Stimulated activated memory B cell treated with anti-CD40 and anti-IgM and Interleukin-4, amounts not matched to agents 10 μg/mL and 1 μg/mL and 100 μg/mL, for 72 hours (primary cell): ENCODE data around the gene ZSWIM5.
"Not testable (repeated sequence)": the region's sequence is repeated elsewhere in the genome, so short reads cannot be mapped to it uniquely, and the experiment has no call there.

ENCODE experiments used
- ATAC-seq: fragments of 150-1000 bp; cut with Tn5 transposase; 2 replicates; pipeline ENCODE4 v1.10.0; 2021
- H3K27ac Mint-ChIP-seq: one replicate; pipeline ENCODE4 v1.8.0; 2022; ENCODE audit warnings: mild to moderate bottlenecking, mixed read lengths
- H3K27me3 Mint-ChIP-seq: one replicate; pipeline ENCODE4 v1.8.0; 2022; ENCODE audit warnings: mixed read lengths
- H3K36me3 Mint-ChIP-seq: one replicate; pipeline ENCODE4 v1.8.0; 2022; ENCODE audit warnings: mixed read lengths
- H3K4me1 Mint-ChIP-seq: one replicate; pipeline ENCODE4 v1.8.0; 2022; ENCODE audit warnings: mixed read lengths
- H3K4me3 Mint-ChIP-seq: one replicate; pipeline ENCODE4 v1.8.0; 2022; ENCODE audit warnings: mild to moderate bottlenecking, moderate library complexity, mixed read lengths
- H3K9me3 Mint-ChIP-seq: one replicate; pipeline ENCODE4 v1.8.0; 2022; ENCODE audit warnings: mixed read lengths

ZSWIM5 gene

DNA sequence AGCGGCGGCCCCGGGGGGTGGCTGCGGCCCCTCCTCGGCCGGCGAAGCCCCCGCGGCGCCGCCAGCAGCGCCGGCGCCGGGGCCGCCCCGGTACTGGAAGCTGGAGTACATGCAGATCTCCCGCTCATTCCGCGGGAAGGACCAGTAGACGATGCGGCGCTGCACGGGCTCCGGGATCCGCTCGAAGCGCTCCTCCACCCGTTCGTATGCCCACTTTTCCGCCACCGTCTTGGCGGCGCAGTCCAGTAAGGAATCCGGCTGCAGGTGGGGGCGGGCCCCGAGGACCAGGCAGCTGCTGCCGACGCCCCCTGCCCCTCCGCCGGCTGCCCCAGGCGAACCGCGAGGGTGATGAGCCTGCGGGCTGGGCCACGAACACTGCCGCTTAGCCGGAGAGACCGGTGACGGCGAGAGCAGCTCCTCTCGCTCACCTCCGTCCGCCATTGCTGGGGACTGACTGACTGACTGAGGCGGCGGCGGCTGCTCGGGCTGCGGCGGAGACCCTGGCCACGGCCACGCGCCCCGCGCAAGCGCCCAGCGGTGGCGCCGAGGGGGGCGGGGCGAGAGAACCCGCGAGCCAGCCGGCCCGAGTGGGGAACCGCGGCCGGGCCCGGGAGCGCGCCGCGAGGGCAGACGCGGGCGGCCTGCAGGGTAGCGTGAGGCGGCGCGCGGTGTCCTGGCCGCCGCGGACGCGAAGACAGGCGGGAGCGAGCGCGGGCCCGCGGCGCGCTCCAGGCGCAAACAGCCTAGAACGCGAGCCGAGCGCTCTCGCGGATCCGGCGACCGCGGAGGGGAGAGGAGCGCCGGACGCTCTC, at the start of gene ZSWIM5:
ZSWIM5 (minus strand) TSS at position 696 of the 812 bp plus-strand sequence; CDS start at position 441, 255 bp downstream.
- no peaks in the 10 kb centered on the region for H3K36me3 Mint-ChIP-seq
- peak; percentile 91 for ATAC-seq
- no peaks in the 10 kb centered on the region for H3K9me3 Mint-ChIP-seq
- H3K27me3 Mint-ChIP-seq = no peaks in the 10 kb centered on the region
- H3K27ac Mint-ChIP-seq = peak within 1 kb of the TSS; percentile 30
- peak within 1 kb of the TSS; percentile 84 for H3K4me3 Mint-ChIP-seq
- H3K4me1 Mint-ChIP-seq = peaks cover 35% of the 10 kb centered on the region

DNA sequence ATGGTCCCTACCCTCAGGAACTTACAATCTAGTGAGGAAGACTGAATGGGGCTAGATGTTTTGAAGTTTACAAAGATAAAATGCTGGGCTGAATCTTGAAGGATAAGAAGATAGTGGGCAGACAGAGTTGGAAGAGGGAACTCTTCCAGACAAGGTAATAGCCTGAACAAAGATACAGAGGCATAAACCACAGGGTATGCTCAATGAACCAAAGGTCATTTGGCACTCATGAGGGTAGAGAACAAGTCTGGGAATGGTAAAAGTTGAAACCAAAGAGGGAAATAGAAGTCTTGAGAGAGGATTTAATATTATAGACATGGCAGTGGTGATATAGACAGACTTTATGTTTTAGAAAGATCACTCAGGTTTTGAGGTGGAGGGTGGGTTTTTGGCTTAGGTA, 48.1 kb upstream of the ZSWIM5 start:
- H3K4me3 Mint-ChIP-seq = no peak overlapping the region
- peaks cover 13% of the 10 kb centered on the region for H3K9me3 Mint-ChIP-seq
- peaks cover 13% of the 10 kb centered on the region for H3K36me3 Mint-ChIP-seq
- no peaks in the 10 kb centered on the region for H3K4me1 Mint-ChIP-seq
- H3K27ac Mint-ChIP-seq = no peak overlapping the region
- ATAC-seq = no peak
- peaks cover 13% of the 10 kb centered on the region for H3K27me3 Mint-ChIP-seq

DNA sequence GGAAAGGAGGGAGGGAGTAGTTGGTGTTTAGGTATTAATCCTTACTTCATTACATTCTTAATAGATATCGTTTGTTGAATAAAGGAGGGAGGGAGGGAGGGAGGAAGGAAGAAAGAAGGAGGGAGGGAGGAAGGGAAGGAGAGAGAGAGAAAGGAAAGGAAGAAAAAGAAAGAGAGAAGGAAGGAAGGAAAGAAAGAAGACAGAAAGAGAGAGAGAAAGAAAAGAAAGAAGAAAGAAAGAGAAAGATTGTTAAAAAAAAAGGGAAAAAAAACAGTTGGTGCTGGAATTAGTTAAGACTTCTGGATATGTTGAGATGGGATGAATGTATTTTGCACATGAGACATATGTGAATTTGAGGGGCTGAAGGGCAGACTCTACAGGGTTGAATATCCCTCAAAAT, 44.1 kb upstream of the ZSWIM5 start:
- H3K4me1 Mint-ChIP-seq = no peaks in the 10 kb centered on the region
- H3K27me3 Mint-ChIP-seq = peaks cover 13% of the 10 kb centered on the region
- H3K36me3 Mint-ChIP-seq = no peaks in the 10 kb centered on the region
- no peak for ATAC-seq
- no peak overlapping the region for H3K27ac Mint-ChIP-seq
- H3K4me3 Mint-ChIP-seq = no peak overlapping the region
- H3K9me3 Mint-ChIP-seq = peaks cover 7% of the 10 kb centered on the region

DNA sequence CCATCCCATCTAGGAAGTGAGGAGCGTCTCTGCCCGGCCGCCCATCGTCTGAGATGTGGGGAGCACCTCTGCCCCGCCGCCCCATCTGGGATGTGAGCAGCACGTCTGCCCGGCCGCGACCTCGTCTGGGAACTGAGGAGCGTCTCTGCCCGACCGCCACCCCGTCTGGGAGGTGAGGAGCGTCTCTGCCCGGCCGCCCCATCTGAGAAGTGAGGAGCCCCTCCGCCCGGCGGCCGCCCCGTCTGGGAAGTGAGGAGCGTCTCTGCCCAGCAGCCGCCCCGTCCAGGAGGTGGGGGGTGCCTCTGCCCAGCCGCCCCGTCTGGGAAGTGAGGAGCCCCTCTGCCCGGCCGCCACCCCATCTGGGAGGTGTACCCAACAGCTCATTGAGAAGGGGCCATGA, 41.6 kb upstream of the ZSWIM5 start:
- not testable (repeated sequence) for H3K4me3 Mint-ChIP-seq, H3K27ac Mint-ChIP-seq, H3K4me1 Mint-ChIP-seq, H3K9me3 Mint-ChIP-seq, H3K36me3 Mint-ChIP-seq, ATAC-seq
- peaks cover 13% of the 10 kb centered on the region for H3K27me3 Mint-ChIP-seq

DNA sequence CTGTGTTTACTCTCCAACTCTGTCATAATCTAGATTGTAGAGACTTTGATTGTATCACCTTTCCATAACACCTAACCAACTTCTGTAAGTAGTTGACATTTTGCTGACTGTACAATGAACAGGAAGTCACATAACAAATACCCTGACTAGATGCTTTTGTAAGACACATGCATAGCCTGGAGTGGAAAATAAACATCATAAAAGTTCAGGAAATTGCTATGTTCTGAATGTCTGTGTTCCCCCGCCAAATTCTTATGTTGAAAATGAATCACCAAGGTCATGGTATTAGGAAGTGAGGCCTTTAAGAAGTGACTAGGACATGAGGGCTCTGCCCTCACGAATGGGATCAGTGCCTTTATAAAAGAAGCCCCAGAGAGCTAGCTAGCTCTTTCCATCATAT, 40.4 kb upstream of the ZSWIM5 start:
- H3K27me3 Mint-ChIP-seq = peaks cover 13% of the 10 kb centered on the region
- H3K4me3 Mint-ChIP-seq = no peak overlapping the region
- H3K9me3 Mint-ChIP-seq = peaks cover 10% of the 10 kb centered on the region
- H3K27ac Mint-ChIP-seq = no peak overlapping the region
- H3K4me1 Mint-ChIP-seq = no peaks in the 10 kb centered on the region
- H3K36me3 Mint-ChIP-seq = no peaks in the 10 kb centered on the region
- ATAC-seq = no peak

DNA sequence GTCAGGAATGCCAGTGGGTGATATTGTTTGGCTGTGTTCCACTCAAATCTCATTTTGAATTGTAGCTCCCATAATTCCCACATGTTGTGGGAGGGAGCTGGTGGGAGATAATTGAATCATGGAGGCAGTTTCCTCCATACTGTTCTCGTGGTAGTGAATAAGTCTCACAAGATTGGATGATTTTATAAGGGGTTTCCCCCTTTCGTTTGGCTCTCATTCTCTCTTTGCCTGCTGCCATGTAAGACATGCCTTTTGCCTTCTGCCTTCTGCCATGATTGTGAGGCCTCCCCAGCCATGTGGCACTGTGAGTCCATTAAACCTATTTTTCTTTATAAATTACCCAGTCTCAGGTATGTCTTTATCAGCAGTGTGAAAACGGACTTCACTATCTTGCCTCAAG, 40.0 kb upstream of the ZSWIM5 start:
- peaks cover 12% of the 10 kb centered on the region for H3K9me3 Mint-ChIP-seq
- not testable (repeated sequence) for H3K36me3 Mint-ChIP-seq, ATAC-seq, H3K27ac Mint-ChIP-seq, H3K4me3 Mint-ChIP-seq, H3K4me1 Mint-ChIP-seq
- peaks cover 13% of the 10 kb centered on the region for H3K27me3 Mint-ChIP-seq

DNA sequence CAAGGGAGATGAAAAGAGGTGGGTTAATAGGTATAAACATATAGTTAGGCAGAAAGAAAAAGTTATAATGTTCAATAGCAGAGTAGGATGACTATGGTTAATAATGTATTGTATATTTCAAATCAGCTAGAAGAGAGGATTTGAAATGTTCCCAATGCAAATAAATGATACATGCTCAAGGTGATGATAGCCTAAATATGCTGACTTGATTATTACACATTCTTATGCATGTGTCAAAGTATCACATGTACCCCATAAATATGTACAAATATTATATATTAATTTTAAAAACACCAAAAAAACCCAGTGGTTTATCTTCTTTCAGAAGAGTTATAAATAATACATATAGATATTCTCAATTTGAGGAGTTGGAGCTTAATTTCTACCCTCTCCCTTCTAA, 38.3 kb upstream of the ZSWIM5 start:
- H3K27me3 Mint-ChIP-seq = no peaks in the 10 kb centered on the region
- H3K9me3 Mint-ChIP-seq = peaks cover 12% of the 10 kb centered on the region
- no peak overlapping the region for H3K4me3 Mint-ChIP-seq
- no peak for ATAC-seq
- no peaks in the 10 kb centered on the region for H3K36me3 Mint-ChIP-seq
- H3K27ac Mint-ChIP-seq = no peak overlapping the region
- H3K4me1 Mint-ChIP-seq = no peaks in the 10 kb centered on the region

DNA sequence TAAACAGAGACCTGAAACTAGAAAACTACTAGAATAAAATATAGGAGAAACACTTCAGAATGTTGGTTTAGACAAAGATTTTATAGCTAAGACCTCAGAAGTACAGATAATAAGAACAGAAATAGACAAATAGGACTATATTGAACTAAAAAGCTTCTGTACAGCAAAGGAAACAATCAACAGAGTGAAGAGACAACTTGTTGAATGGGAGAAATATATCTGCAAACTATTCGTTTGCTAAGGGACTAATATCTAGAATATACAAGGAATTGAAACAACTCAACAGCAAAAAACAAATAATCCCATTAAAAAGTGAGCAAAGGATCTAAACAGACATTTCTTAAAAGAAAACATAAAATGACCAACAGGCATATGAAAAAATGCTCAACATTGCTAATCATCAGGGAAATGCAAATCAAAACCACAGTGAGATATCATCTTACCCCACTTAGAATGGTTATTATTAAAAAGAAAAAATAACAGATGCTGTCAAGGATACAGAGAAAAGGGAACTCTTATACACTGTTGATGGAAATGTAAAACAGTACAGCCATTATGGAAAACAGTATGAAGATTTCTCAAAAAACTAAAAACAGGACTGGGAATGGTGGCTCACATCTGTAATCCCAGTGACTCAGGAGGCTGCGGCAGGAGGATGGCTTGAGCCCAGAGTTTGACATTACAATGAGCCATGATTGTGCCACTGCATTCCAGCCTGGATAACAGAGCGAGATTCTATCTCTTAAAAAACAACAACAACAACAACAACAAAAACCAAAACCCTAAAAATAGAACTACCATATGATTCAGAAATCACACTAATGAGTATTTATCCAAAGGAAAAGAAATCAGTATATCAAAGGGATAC, 37.3 kb upstream of the ZSWIM5 start:
- H3K36me3 Mint-ChIP-seq = no peaks in the 10 kb centered on the region
- no peak overlapping the region for H3K27ac Mint-ChIP-seq
- ATAC-seq = no peak
- peaks cover 12% of the 10 kb centered on the region for H3K9me3 Mint-ChIP-seq
- no peak overlapping the region for H3K4me3 Mint-ChIP-seq
- no peaks in the 10 kb centered on the region for H3K27me3 Mint-ChIP-seq
- H3K4me1 Mint-ChIP-seq = no peaks in the 10 kb centered on the region

DNA sequence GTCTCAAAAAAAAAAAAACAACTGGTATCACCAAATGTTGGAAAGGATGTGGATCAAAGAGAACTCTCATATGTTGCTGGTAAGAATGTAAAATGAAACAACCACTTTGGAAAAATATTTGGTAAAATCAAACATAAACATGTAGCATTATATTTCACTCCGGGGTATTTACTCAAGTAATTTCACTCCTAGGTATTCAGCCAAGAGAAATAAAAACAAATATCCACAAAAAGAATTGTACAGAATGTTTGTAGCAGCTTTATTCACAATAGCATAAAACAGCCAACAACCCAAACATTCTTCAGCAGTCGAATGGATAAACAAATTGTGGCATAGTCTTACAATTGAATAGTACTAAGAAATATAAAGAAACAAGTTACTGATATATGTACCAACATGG, 32.4 kb upstream of the ZSWIM5 start:
- H3K36me3 Mint-ChIP-seq = no peaks in the 10 kb centered on the region
- H3K4me3 Mint-ChIP-seq = no peak overlapping the region
- H3K27ac Mint-ChIP-seq = no peak overlapping the region
- no peak for ATAC-seq
- H3K4me1 Mint-ChIP-seq = no peaks in the 10 kb centered on the region
- H3K27me3 Mint-ChIP-seq = peaks cover 11% of the 10 kb centered on the region
- H3K9me3 Mint-ChIP-seq = peaks cover 14% of the 10 kb centered on the region

DNA sequence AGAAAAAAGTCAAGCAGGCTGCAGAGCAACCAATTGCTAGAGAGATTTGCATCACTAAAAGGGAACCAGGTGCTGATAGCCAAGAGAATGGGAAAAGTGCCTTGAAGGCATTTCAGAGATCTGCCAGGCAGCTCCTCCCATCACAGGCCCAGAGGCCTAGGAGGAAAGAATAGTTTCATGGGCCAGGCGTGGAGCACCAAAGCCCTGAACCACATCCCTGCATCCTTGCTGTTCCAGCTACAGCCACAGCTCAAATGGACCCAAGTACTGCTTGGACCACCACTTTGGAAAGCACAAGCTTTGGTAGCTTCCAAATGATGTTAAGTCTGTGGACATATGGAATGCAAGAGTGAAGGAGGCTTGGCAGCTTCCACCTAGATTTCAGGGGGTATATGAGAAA, 29.7 kb upstream of the ZSWIM5 start:
- no peak for ATAC-seq
- Mint-ChIP-seq H3K9me3 (peaks cover 9% of the 10 kb centered on the region), H3K36me3 (no peaks in the 10 kb centered on the region), H3K4me1 (no peaks in the 10 kb centered on the region), H3K27me3 (peaks cover 12% of the 10 kb centered on the region), H3K27ac (no peak overlapping the region), H3K4me3 (no peak overlapping the region)

DNA sequence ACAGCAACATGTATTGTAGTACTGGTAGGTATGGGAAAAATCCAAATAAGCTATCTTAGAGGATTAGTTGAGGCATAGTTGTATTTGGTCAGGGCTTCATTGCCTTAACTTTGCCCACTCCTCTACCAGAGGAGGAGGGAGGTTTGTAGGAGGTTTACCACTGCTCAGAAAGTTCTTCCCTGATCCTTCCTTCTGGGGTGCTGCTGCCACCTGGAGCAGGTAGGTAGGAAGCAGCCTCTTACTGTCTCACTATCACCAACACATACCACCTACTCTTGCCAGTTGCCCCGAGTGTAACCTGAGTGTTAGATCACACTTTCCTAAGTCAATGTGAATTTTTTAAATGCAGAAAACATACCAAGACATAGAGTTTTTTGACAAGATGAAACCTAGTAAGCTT, 24.1 kb upstream of the ZSWIM5 start:
- Mint-ChIP-seq H3K27ac (no peak overlapping the region), H3K9me3 (peaks cover 5% of the 10 kb centered on the region), H3K27me3 (peaks cover 20% of the 10 kb centered on the region), H3K4me1 (no peaks in the 10 kb centered on the region), H3K4me3 (no peak overlapping the region), H3K36me3 (no peaks in the 10 kb centered on the region)
- no peak for ATAC-seq

DNA sequence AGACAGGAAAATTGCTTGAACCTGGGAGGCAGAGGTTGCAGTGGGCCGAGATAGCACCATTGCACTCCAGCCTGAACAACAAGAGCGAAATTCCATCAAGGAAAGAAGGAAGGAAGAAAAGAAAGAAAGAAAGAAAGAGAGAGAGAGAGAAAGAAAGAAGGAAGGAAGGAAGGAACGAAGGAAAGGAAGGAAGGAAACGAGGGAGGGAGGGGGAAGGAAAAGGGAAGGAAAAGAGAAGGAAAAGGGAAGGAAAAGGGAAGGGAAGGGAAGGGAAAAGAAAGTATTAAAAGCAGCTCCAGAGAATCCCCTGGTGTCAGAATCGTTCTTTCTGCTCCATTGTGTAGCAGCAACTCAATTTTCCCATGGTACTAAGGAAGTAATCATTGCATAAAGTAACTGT, 19.2 kb upstream of the ZSWIM5 start:
- H3K36me3 Mint-ChIP-seq = no peaks in the 10 kb centered on the region
- no peak for ATAC-seq

DNA sequence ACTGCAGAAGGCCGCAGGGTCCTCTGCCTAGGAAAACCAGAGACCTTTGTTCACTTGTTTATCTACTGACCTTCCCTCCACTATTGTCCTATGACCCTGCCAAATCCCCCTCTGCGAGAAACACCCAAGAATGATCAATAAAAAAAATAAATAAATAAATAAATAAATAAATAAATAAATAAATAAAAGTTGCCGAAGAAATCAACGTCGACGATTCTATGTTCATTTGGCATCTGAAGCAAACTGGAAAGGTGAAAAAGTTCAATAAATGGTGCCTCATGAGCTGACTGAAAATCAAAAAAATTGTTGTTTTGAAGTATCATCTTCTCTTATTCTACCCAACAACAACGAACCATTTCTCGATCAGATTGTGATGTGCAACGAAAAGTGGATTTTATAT, 17.3 kb upstream of the ZSWIM5 start:
- H3K27me3 Mint-ChIP-seq, H3K4me3 Mint-ChIP-seq, H3K36me3 Mint-ChIP-seq, H3K4me1 Mint-ChIP-seq, H3K9me3 Mint-ChIP-seq, H3K27ac Mint-ChIP-seq, ATAC-seq: not testable (repeated sequence)

More for the DNA sequence above, 19.2 kb upstream of the ZSWIM5 start:
- Mint-ChIP-seq H3K4me3 (no peak overlapping the region), H3K27me3 (peaks cover 15% of the 10 kb centered on the region), H3K4me1 (no peaks in the 10 kb centered on the region), H3K27ac (no peak overlapping the region), H3K9me3 (no peaks in the 10 kb centered on the region)

DNA sequence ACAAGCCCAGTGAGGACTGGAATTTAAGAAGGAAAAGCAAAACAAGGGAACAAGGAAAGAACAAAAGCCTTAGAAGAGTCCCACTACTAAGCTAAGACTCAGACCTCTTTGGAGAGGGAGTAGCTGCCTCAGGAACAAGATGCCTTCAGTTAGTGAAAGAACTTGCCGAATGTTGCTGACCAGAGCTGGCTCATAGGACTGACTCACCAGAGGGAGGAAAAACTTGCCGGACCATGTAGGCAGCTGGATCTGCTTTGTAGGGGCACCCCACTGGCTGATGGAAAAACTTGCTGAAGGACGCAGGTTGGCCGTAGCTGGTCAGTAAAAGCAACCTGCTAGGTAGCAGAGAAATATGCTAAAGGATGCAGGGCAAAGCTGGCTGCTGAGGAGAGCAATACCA, 15.3 kb upstream of the ZSWIM5 start:
- no peaks in the 10 kb centered on the region for H3K4me1 Mint-ChIP-seq
- H3K4me3 Mint-ChIP-seq = no peak overlapping the region
- no peaks in the 10 kb centered on the region for H3K36me3 Mint-ChIP-seq
- H3K27ac Mint-ChIP-seq = no peak overlapping the region
- H3K9me3 Mint-ChIP-seq = no peaks in the 10 kb centered on the region
- peaks cover 9% of the 10 kb centered on the region for H3K27me3 Mint-ChIP-seq
- no peak for ATAC-seq

DNA sequence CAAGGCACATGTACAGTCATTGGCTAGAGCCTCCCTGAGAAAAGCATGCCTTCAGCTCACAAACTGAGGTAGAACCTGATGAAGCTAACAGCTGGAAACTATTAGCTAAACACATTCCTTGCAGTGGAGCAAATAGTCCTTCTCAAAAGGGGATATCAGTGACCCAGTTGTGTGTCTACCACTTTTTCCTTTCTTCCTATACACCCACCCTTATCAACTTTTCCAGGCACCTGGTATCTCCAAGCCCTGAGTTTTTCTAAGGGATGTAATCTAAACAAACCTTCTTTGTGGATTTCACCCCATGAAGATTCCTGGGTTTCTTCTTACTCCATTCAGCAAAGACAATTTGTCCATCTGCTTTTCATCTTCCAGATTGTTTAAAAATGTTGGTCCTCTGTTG, 10.5 kb upstream of the ZSWIM5 start:
- Mint-ChIP-seq H3K4me1 (no peaks in the 10 kb centered on the region), H3K27me3 (peaks cover 18% of the 10 kb centered on the region), H3K4me3 (no peak overlapping the region), H3K9me3 (no peaks in the 10 kb centered on the region), H3K27ac (no peak overlapping the region), H3K36me3 (no peaks in the 10 kb centered on the region)
- ATAC-seq = no peak

DNA sequence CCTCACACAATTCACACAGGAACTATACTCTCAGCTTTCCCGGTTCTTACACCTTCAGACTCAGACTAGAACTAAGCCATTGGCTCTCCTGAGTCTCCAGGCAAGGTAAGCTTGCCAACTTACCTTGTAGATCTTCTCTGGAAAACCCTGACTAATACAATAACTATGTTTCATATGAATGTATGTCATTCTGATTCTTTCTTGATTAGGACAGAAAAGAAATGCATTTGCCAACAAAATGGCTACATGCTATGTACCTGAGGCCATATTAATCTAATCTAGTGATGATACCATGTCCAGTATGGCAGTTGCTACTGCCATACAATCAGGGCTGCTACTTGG, 9.8 kb upstream of the ZSWIM5 start:
- no peaks in the 10 kb centered on the region for H3K9me3 Mint-ChIP-seq
- H3K27me3 Mint-ChIP-seq = peaks cover 18% of the 10 kb centered on the region
- no peak overlapping the region for H3K4me3 Mint-ChIP-seq
- H3K4me1 Mint-ChIP-seq = no peaks in the 10 kb centered on the region
- ATAC-seq = no peak
- no peak overlapping the region for H3K27ac Mint-ChIP-seq
- no peaks in the 10 kb centered on the region for H3K36me3 Mint-ChIP-seq
